K562 (cell line): ENCODE results near the gene YIPF4. TPM values are rescaled to one million over a fixed set of nuclear protein-coding genes. Genes with fewer than 3 reads are reported as not detected.

Experiments used
- ATF4 ChIP-seq: fragments of 450-650 bp; formaldehyde crosslinking; IDR thresholded peaks from 2 replicates; pipeline ENCODE4 v1.4.0; 2022; ENCODE audit warnings: mild to moderate bottlenecking, moderate library complexity
- E2F4 ChIP-seq: sonication (generic); formaldehyde crosslinking; IDR thresholded peaks from 2 replicates; pipeline ENCODE4 v1.8.0; 2022; ENCODE audit warnings: mild to moderate bottlenecking, low read depth, missing genetic modification reagents
- ELK3 ChIP-seq: fragments of 450-650 bp; formaldehyde crosslinking; IDR thresholded peaks from 2 replicates; pipeline ENCODE4 v1.4.0; 2020; ENCODE audit warnings: mild to moderate bottlenecking
- ETV6 ChIP-seq, 3 experiments: fragments of 150-350 bp in 1 of 3; sonication (generic) in 1 of 3; formaldehyde crosslinking in 1 of 3; IDR thresholded peaks; 2 replicates each; pipeline versions ENCODE4 v1.6.1 to v1.8.0; 2014 to 2022; ENCODE audit warnings: borderline replicate concordance in 2 of 3, low read depth in 2 of 3, antibody characterized with exemption in 1 of 3, low read length in 1 of 3, mild to moderate bottlenecking in 1 of 3, missing genetic modification reagents in 1 of 3
- FOSL1 ChIP-seq: fragments of 200-800 bp; sonication (Bioruptor generic); conservative IDR thresholded peaks from 2 replicates; pipeline ENCODE4 v1.6.1; 2016; ENCODE audit warnings: missing genetic modification characterization, missing compliant biosample characterization
- GABPA ChIP-seq: fragments of 200-800 bp; sonication (Bioruptor generic); conservative IDR thresholded peaks from 2 replicates; pipeline ENCODE4 v1.6.1; 2016; ENCODE audit warnings: low read depth, missing genetic modification characterization, missing compliant biosample characterization
- HINFP ChIP-seq: fragments of 450-650 bp; conservative IDR thresholded peaks from 2 replicates; pipeline ENCODE4 v1.6.1; 2016; ENCODE audit warnings: missing genetic modification characterization, low read depth, mild to moderate bottlenecking, control low read depth, missing compliant biosample characterization
- KDM4B ChIP-seq, 2 experiments: fragments of 450-650 bp in 1 of 2; sonication (generic) in 1 of 2; IDR thresholded peaks; 2 replicates each; pipeline ENCODE4 v1.6.1; 2016 to 2017; ENCODE audit warnings: borderline replicate concordance in 2 of 2, antibody characterized with exemption in 1 of 2, low read depth in 1 of 2, mild to moderate bottlenecking in 1 of 2
- PHB ChIP-seq: fragments of 250-450 bp; sonication (Bioruptor Pico); IDR thresholded peaks from 2 replicates; pipeline ENCODE4 v1.5.0; 2021
- POLR2AphosphoS2 ChIP-seq: IDR thresholded peaks from 2 replicates; pipeline ENCODE4 v1.6.1; 2012; ENCODE audit warnings: low read length, improper control_type of control experiment
- PRPF4 ChIP-seq: fragments of 200-400 bp; formaldehyde crosslinking; IDR thresholded peaks from one replicate; pipeline ENCODE4 v1.6.1; 2017; ENCODE audit warnings: low read length, low read depth, mild to moderate bottlenecking; ENCODE audit not compliant: insufficient read depth, poor library complexity, severe bottlenecking
- ZBTB17 ChIP-seq: fragments of 450-650 bp; formaldehyde crosslinking; IDR thresholded peaks from 2 replicates; pipeline ENCODE4 v1.4.0; 2020; ENCODE audit warnings: mild to moderate bottlenecking
- ZEB2 ChIP-seq: fragments of 450-650 bp; IDR thresholded peaks from 2 replicates; pipeline ENCODE4 v1.6.1; 2016
- ZNF445 ChIP-seq: fragments of 250-450 bp; sonication (Bioruptor Pico); IDR thresholded peaks from 2 replicates; pipeline ENCODE4 v1.4.0; 2020; ENCODE audit warnings: low read depth, mild to moderate bottlenecking, moderate library complexity
- ZNF609 ChIP-seq: sonication (generic); formaldehyde crosslinking; IDR thresholded peaks from 2 replicates; pipeline ENCODE4 v1.8.1; 2023; ENCODE audit warnings: missing genetic modification reagents, mild to moderate bottlenecking, borderline replicate concordance
- ZNF830 ChIP-seq: fragments of 250-450 bp; sonication (Bioruptor Pico); IDR thresholded peaks from 2 replicates; pipeline ENCODE4 v1.5.0; 2021; ENCODE audit warnings: mild to moderate bottlenecking
- ZZZ3 ChIP-seq: fragments of 450-650 bp; IDR thresholded peaks from 2 replicates; pipeline ENCODE4 v1.6.1; 2016; ENCODE audit warnings: antibody characterized with exemption, mild to moderate bottlenecking, moderate library complexity
- polyA plus RNA-seq, 8 experiments: library from polyadenylated mRNA; depleted of rRNA in 4 of 8; stranded (reverse) in 5 of 8; unstranded in 3 of 8; fragments of >200 nt; fragmentation: Nextera tagmentation in 2 of 8; fragmentation: Illumina TruSeq in 1 of 8; extraction: Ambion mirVana in 2 of 8; extraction: Trizol in 1 of 8; gene quantifications; 2 replicates each; pipeline versions ENCODE4 v1.2.1 to v1.2.3, GENCODE V29; 2011 to 2014; ENCODE audit warnings: inconsistent platforms in 1 of 8, missing spikeins in 1 of 8
- total RNA-seq, 7 experiments: library from RNA; depleted of rRNA in 6 of 7; stranded (reverse); fragments of >200 nt in 6 of 7; fragmentation: Illumina TruSeq in 2 of 7; extraction: Trizol in 2 of 7; gene quantifications; 2 replicates each; pipeline versions ENCODE4 v1.2.1 to v1.2.3, GENCODE V29; 2011 to 2021; ENCODE audit warnings: low replicate concordance in 1 of 7

Gene YIPF4
- total and polyA plus RNA-seq, 9 of the 15 experiments (the other 6 are each of a cell fraction or from before 2014, with no cell fraction given) = 4.9 to 46.9 (median 17.5) TPM

GRCh38 chr2:32357318-32358110 is 79.8 kb downstream of the YIPF4 start (continued):
- TF ChIP-seq E2F4 = peak; percentile 46; the same call in 1 of the 2 replicates
- TF ChIP-seq ZZZ3 = no peak
- TF ChIP-seq ZNF830 (CRISPR knock-in tag) = no peak
- TF ChIP-seq KDM4B (IDR thresholded peaks at IDR 0.05; ENCODE audit: borderline replicate concordance in 2 of 2, low read depth in 1 of 2) = no peak
- TF ChIP-seq GABPA (tag) = peak; percentile 87
- no peak for TF ChIP-seq FOSL1 (tag)
- TF ChIP-seq ETV6 (IDR thresholded peaks at IDR 0.05; ENCODE audit: borderline replicate concordance in 1 of 2, low read depth in 2 of 2, low read length in 1 of 2) = no peak
- TF ChIP-seq ETV6 (CRISPR knock-in tag; IDR thresholded peaks at IDR 0.05; ENCODE audit: borderline replicate concordance) = no peak
- no peak for TF ChIP-seq ATF4
- no peak for TF ChIP-seq ZEB2
- no peak for TF ChIP-seq POLR2AphosphoS2
- peak; percentile 90 for TF ChIP-seq ZNF609 (CRISPR knock-in tag)
- TF ChIP-seq ZBTB17 (CRISPR knock-in tag) = no peak
- TF ChIP-seq PHB (CRISPR knock-in tag) = peak; percentile 48; the same call in 1 of the 2 replicates
- no peak for TF ChIP-seq HINFP (tag)
- peak; percentile 36 for TF ChIP-seq PRPF4
- TF ChIP-seq ELK3 (CRISPR knock-in tag) = no peak
- TF ChIP-seq ZNF445 = no peak
